Neuronal stem cell (in vitro differentiated cells): ENCODE measurements around the gene IGSF21.

Source experiments
- DNase-seq: peaks from one replicate; pipeline ENCODE4 v3.0.0-alpha.2; 2013; ENCODE audit warnings: low spot score
- H2AFZ ChIP-seq: one replicate; pipeline ENCODE4 v1.6.1; 2013; ENCODE audit warnings: mild to moderate bottlenecking, low read length, inconsistent platforms
- H2AK5ac ChIP-seq: 2 replicates; pipeline ENCODE4 v1.6.1; 2013; ENCODE audit warnings: low read depth, mild to moderate bottlenecking, inconsistent platforms, low read length, moderate library complexity, mixed read lengths
- H2BK120ac ChIP-seq: 2 replicates; pipeline ENCODE4 v1.6.1; 2013; ENCODE audit warnings: low read depth, mild to moderate bottlenecking, inconsistent platforms, low read length, moderate library complexity, mixed read lengths
- H2BK12ac ChIP-seq: one replicate; pipeline ENCODE4 v1.6.1; 2013; ENCODE audit warnings: low read length, inconsistent platforms
- H2BK15ac ChIP-seq: 2 replicates; pipeline ENCODE4 v1.6.1; 2013; ENCODE audit warnings: mild to moderate bottlenecking, low read length, inconsistent platforms, mixed read lengths
- H2BK5ac ChIP-seq: one replicate; pipeline ENCODE4 v1.6.1; 2013; ENCODE audit warnings: inconsistent platforms, mild to moderate bottlenecking, low read length, moderate library complexity
- H3K14ac ChIP-seq: one replicate; pipeline ENCODE4 v1.6.1; 2013; ENCODE audit warnings: low read length, inconsistent platforms
- H3K18ac ChIP-seq: 2 replicates; pipeline ENCODE4 v1.6.1; 2013; ENCODE audit warnings: low read length, inconsistent platforms
- H3K23ac ChIP-seq: 2 replicates; pipeline ENCODE4 v1.6.1; 2013; ENCODE audit warnings: low read depth, mild to moderate bottlenecking, mixed read lengths, low read length, inconsistent platforms; ENCODE audit not compliant: poor library complexity
- H3K27ac ChIP-seq: replicated peaks from 3 replicates; pipeline ENCODE4 v1.5.1; 2013; ENCODE audit warnings: low read length, inconsistent platforms
- H3K27me3 ChIP-seq, 3 experiments: 2 replicates each; pipeline ENCODE4 v1.6.1; 2013; ENCODE audit warnings: low read length in 3 of 3, mild to moderate bottlenecking in 2 of 3, inconsistent platforms in 1 of 3, low read depth in 1 of 3, mixed read lengths in 1 of 3, moderate library complexity in 1 of 3; ENCODE audit not compliant: control insufficient read depth in 3 of 3, insufficient read depth in 3 of 3
- H3K36me3 ChIP-seq, 2 donors: replicated peaks in 1 of 2; 2 replicates each; pipeline ENCODE4 v1.6.1; 2013; ENCODE audit warnings: low read length in 2 of 2; ENCODE audit not compliant: control insufficient read depth in 2 of 2, insufficient read depth in 2 of 2
- H3K4ac ChIP-seq: 2 replicates; pipeline ENCODE4 v1.6.1; 2013; ENCODE audit warnings: inconsistent platforms, mild to moderate bottlenecking, low read length, moderate library complexity
- H3K4me1 ChIP-seq, 2 donors: 1 replicate in 1 of 2; 2 replicates in 1 of 2; pipeline ENCODE4 v1.6.1; 2013; ENCODE audit warnings: low read length in 2 of 2, low read depth in 1 of 2; ENCODE audit not compliant: control insufficient read depth in 2 of 2, insufficient read depth in 1 of 2
- H3K4me2 ChIP-seq: one replicate; pipeline ENCODE4 v1.6.1; 2013; ENCODE audit warnings: mild to moderate bottlenecking, low read length, inconsistent platforms; ENCODE audit not compliant: insufficient read depth, poor library complexity, severe bottlenecking
- H3K4me3 ChIP-seq, 2 donors: 2 replicates each; pipeline ENCODE4 v1.5.1; 2013; ENCODE audit warnings: low read length in 2 of 2, mild to moderate bottlenecking in 2 of 2, inconsistent platforms in 1 of 2, moderate library complexity in 1 of 2
- H3K79me1 ChIP-seq: one replicate; pipeline ENCODE4 v1.6.1; 2013; ENCODE audit warnings: low read depth, mild to moderate bottlenecking, inconsistent platforms, low read length, moderate library complexity
- H3K9ac ChIP-seq: one replicate; pipeline ENCODE4 v1.6.1; 2013; ENCODE audit warnings: mild to moderate bottlenecking, low read depth, low read length, inconsistent platforms; ENCODE audit not compliant: poor library complexity
- H3K9me3 ChIP-seq, 2 donors: replicated peaks in 1 of 2; 2 replicates each; pipeline versions ENCODE3 to v1.6.1; 2013; ENCODE audit warnings: low read length in 2 of 2, mild to moderate bottlenecking in 2 of 2, inconsistent platforms in 1 of 2, low read depth in 1 of 2, mixed read lengths in 1 of 2, moderate library complexity in 1 of 2; ENCODE audit not compliant: control insufficient read depth in 2 of 2, insufficient read depth in 1 of 2
- H4K8ac ChIP-seq: one replicate; pipeline ENCODE4 v1.6.1; 2013; ENCODE audit warnings: low read depth, mild to moderate bottlenecking, inconsistent platforms, low read length, moderate library complexity
- H4K91ac ChIP-seq: one replicate; pipeline ENCODE4 v1.6.1; 2013; ENCODE audit warnings: low read length, low read depth, mild to moderate bottlenecking, inconsistent platforms; ENCODE audit not compliant: poor library complexity
- WGBS, 2 donors: extraction: QIAGEN DNeasy Blood & Tissue Kit; methylation state at CpG; one replicate each; pipeline ENCODE4 v1.1.7; 2013; ENCODE audit warnings: missing lambda C conversion rate in 2 of 2, mixed read lengths in 1 of 2; ENCODE audit not compliant: insufficient read length in 2 of 2, insufficient replicate concordance in 1 of 2; ENCODE audit errors: extremely low coverage in 2 of 2; 5-methylcytosine and 5-hydroxymethylcytosine counted together

IGSF21 gene

DNA sequence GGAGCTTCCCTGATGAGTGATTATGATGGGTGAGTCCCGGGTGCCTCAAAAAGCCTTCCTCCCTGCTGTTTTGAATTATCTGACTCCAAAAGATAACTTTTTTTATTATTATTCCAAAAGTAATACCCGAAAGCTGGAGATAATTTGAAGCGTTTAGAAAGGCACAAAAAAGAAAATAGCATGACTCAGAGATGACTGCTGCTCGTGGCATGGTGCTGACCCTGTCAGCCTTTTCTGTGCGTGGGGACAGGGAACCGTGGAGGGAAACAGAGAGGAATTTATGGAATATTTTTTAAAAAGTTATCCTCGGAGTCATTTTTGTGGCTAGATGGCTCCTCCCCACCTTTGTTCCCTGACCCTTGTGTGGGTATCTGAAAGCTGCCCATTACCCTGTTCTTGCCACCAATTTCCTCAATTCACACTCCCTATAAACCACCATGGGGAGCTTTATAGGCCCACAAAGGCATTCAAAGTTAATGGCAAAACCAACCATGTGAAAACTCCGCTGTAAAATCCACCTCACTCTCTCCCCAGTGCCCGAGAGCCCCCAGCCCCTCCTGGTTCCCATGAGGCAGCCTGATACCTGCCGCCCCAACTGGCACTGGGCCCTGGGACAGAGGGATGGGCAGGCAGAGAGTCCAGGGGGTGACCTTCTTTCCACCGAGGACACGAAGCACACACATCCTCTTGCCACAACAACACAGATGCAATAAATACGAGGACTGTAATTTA, 37.5 kb downstream of the IGSF21 start:
- H2BK12ac ChIP-seq, result no peak overlapping the region
- no peak overlapping the region for H3K27ac ChIP-seq
- no peak overlapping the region for H3K23ac ChIP-seq
- no peaks in the 10 kb centered on the region for H3K9me3 ChIP-seq
- H3K4me2 ChIP-seq, result no peak overlapping the region
- no peak overlapping the region for H2AFZ ChIP-seq
- H2BK120ac ChIP-seq, result no peak overlapping the region
- H3K79me1 ChIP-seq, result no peaks in the 10 kb centered on the region
- no peaks in the 10 kb centered on the region for H3K27me3 ChIP-seq
- no peak overlapping the region for H3K18ac ChIP-seq
- H4K91ac ChIP-seq, result no peak overlapping the region
- H3K9ac ChIP-seq, result no peak overlapping the region
- H3K36me3 ChIP-seq, result no peaks in the 10 kb centered on the region
- no peak overlapping the region for H3K4ac ChIP-seq
- no peak overlapping the region for H2AK5ac ChIP-seq
- no peak for DNase-seq
- no peak overlapping the region for H4K8ac ChIP-seq
- no peaks in the 10 kb centered on the region for H3K4me1 ChIP-seq
- H3K4me3 ChIP-seq, result no peak overlapping the region
- no peak overlapping the region for H2BK5ac ChIP-seq
- no peak overlapping the region for H3K14ac ChIP-seq
- H2BK15ac ChIP-seq, result no peak overlapping the region
- no CpG with 5 or more reads among the region's 13 CpGs for WGBS, 2 donors

DNA sequence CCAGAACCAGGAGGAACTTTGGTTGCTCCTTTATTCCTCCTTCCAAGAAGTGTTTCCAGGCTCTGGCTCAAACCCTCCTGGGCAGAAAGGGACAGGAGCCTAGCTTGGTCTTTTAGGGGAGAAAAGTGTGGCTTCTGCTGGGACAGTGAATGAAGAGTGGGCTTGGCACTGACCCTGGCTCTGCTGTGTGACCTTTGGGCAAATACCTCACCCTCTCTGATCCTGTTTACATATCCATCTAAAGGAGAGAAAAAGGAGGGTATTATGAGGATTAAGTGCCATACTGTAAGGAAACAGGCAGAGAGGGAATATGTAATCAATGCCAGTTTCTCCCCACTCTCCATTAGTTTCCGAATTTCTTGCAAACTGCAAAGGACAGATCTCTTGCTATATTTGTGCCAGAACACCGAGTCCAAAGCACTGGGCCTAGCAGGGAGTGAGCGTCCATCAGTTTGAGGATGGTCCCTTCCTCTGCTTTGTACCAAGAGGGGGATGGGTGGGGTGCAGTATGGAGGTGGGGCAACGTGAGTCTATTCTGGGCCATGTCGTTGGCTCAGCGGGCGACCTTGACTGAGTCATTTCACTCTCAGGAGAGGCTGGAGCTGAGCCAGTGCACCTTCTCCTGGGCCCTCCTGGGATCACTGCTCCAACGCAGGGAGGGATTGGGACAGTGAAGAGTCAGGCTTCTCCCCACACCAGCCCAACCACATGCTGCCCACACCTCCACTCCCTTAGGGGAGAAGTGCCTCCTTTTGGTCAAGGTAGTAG, 38.4 kb downstream of the IGSF21 start:
- Histone ChIP-seq H2BK120ac (no peak overlapping the region), H3K36me3 (no peaks in the 10 kb centered on the region), H4K8ac (no peak overlapping the region), H3K4me1 (no peaks in the 10 kb centered on the region), H3K23ac (peak overlapping the region; percentile 61), H3K9me3 (no peaks in the 10 kb centered on the region), H2BK5ac (no peak overlapping the region), H3K4me2 (no peak overlapping the region), H3K27ac (no peak overlapping the region), H3K18ac (peak overlapping the region; percentile 46), H2AK5ac (peak overlapping the region; percentile 91), H2BK12ac (no peak overlapping the region), H3K14ac (no peak overlapping the region), H2AFZ (no peak overlapping the region), H4K91ac (no peak overlapping the region), H3K79me1 (no peaks in the 10 kb centered on the region), H2BK15ac (no peak overlapping the region), H3K9ac (no peak overlapping the region), H3K27me3 (no peaks in the 10 kb centered on the region), H3K4ac (no peak overlapping the region), H3K4me3 (no peak overlapping the region)
- no CpG with 5 or more reads among the region's 8 CpGs for WGBS, 2 donors
- no peak for DNase-seq

DNA sequence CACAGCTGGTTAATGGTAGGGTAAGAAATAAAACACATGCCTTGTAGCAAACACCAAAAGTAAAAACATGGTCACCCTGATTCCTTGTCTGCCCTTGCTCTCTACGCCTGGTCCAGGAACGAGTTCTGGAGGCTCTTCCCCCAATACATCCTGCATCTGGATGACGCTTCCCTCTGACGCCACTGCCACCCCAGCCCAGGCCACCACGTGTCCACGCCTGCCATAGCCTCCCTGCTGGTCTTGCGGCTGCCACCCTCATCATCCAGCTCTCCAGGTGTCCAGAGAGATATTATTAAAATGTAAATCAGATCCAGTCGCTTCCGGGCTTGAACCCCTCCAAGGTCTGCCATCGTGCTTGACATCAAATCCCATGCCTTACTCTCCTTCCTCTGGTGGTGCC, 39.3 kb downstream of the IGSF21 start:
- H3K18ac ChIP-seq, result no peak overlapping the region
- no peak overlapping the region for H2BK120ac ChIP-seq
- H2AFZ ChIP-seq, result no peak overlapping the region
- no peaks in the 10 kb centered on the region for H3K4me1 ChIP-seq
- H3K9ac ChIP-seq, result no peak overlapping the region
- no peaks in the 10 kb centered on the region for H3K79me1 ChIP-seq
- no peak overlapping the region for H3K4me3 ChIP-seq
- H3K27ac ChIP-seq, result no peak overlapping the region
- DNase-seq, result no peak
- no peak overlapping the region for H3K4ac ChIP-seq
- no peak overlapping the region for H2BK12ac ChIP-seq
- no peak overlapping the region for H2BK5ac ChIP-seq
- H2AK5ac ChIP-seq, result no peak overlapping the region
- H3K27me3 ChIP-seq, result no peaks in the 10 kb centered on the region
- no peak overlapping the region for H4K91ac ChIP-seq
- H3K14ac ChIP-seq, result no peak overlapping the region
- no peaks in the 10 kb centered on the region for H3K9me3 ChIP-seq
- H3K23ac ChIP-seq, result no peak overlapping the region
- H2BK15ac ChIP-seq, result no peak overlapping the region
- H3K4me2 ChIP-seq, result no peak overlapping the region
- H3K36me3 ChIP-seq, result no peaks in the 10 kb centered on the region
- no CpG with 5 or more reads among the region's 10 CpGs for WGBS, 2 donors
- H4K8ac ChIP-seq, result no peak overlapping the region

DNA sequence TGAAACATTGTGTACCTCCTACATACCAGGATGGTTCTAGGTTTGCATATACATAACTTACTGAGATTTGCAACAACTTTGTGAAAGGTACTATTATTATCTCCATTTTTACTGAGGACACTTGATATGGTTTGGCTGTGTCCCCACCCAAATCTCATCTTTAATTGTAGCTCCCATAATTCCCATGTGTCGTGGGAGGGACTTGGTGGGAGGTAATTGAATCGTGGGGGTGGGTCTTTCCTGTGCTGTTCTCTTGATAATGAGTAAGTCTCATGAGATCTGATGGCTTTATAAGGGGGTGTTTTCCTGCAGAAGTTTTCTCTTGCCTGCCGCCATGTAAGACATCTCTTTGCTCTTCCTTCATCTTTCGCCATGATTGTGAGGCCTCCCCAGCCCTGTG, 40.1 kb downstream of the IGSF21 start:
- Histone ChIP-seq H3K27ac (no peak overlapping the region), H3K23ac (no peak overlapping the region), H2BK5ac (no peak overlapping the region), H2AFZ (no peak overlapping the region), H4K8ac (no peak overlapping the region), H3K9ac (no peak overlapping the region), H4K91ac (no peak overlapping the region), H2BK120ac (no peak overlapping the region), H3K9me3 (no peaks in the 10 kb centered on the region), H3K36me3 (no peaks in the 10 kb centered on the region), H2BK12ac (no peak overlapping the region), H2BK15ac (no peak overlapping the region), H3K4me1 (no peaks in the 10 kb centered on the region), H3K27me3 (no peaks in the 10 kb centered on the region), H2AK5ac (no peak overlapping the region), H3K4me3 (no peak overlapping the region), H3K14ac (no peak overlapping the region), H3K4me2 (no peak overlapping the region), H3K79me1 (no peaks in the 10 kb centered on the region), H3K18ac (no peak overlapping the region), H3K4ac (no peak overlapping the region)
- no CpG with 5 or more reads among the region's 4 CpGs for WGBS, 2 donors
- no peak for DNase-seq
